ENCODE measurements around the gene RUNDC3A.

Gene RUNDC3A

GRCh38 chr17:44308320-44308818 lies at the start of gene RUNDC3A:
Gene RUNDC3A (plus strand): TSS chr17:44308601. CDS start chr17:44308833, 232 bp downstream.
- peak; percentile 43 to 95 (median 90) for DNase-seq

DNA sequence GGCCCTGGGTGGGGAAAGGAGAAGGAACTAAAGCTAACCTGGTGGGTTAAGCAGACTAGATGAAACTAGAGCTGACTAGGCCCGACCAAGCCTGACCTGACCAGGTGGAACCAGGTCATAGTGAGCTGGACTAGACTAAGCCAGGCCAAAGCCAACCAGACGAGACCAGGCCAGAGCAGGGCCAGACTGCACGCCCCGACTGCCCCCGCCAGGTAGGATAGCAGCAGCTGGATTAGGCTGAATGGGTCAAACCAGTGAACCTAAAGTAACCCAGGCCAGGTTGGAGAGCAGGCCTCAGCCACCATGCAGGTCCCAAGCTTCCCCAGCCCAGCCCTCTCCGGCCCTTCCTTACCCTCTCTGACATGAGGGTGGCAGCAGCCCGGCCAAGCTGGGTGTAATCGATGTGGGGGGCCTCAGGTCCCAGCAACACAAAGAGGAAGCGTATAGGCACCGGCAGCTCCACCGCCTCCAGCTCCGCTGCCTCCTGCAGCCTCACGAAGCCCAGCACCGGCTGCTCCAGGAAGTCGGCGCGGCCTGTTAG lies 49.5 kb upstream of the RUNDC3A start:
- DNase-seq, result no peak

GRCh38 chr17:44260296-44260695 lies 48.1 kb upstream of the RUNDC3A start:
- DNase-seq, result no peak

- DNase-seq, result no peak
These were observed 45.7 kb upstream of the RUNDC3A start for GRCh38 chr17:44262654-44263225.

DNA sequence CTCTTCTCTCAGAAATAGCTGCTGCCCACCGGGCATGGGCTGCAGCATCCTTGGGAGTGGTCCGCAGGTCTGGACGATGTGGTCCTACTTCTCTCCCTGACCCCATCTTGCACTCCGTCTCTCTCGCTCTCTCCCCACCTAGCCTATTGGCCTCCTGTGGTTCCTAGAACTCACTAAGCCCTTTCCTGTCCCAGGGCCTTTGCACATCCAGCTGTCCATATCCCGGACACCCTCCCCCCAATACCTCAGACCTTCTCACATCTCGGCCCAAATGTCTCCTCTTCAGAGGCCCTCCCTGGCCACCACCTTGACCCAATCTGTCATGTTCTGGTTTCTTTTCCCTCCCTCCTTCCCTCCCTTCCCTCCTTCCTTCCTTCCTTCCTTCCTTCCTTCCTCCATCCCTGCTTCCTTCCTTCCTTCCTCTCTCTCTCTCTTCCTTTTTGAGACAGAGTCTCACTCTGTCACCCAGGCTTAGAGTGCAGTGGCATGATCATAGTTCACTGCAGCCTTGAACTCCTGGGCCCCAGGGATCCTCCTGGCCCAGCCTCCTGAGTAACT lies 45.0 kb upstream of the RUNDC3A start:
- DNase-seq, result no peak

GRCh38 chr17:44266402-44267164 lies 41.8 kb upstream of the RUNDC3A start:
- no peak for DNase-seq

GRCh38 chr17:44267165-44267455 lies 41.3 kb upstream of the RUNDC3A start:
- no peak for DNase-seq

- DNase-seq, result no peak
These were observed 40.4 kb upstream of the RUNDC3A start, which contains the start of gene SLC4A1 for GRCh38 chr17:44267818-44268490. Gene SLC4A1 (minus strand): TSS chr17:44268135. CDS start chr17:44262866, 5,269 bp downstream.

- DNase-seq, result no peak
These were observed 39.5 kb upstream of the RUNDC3A start for GRCh38 chr17:44268709-44269534.

DNA sequence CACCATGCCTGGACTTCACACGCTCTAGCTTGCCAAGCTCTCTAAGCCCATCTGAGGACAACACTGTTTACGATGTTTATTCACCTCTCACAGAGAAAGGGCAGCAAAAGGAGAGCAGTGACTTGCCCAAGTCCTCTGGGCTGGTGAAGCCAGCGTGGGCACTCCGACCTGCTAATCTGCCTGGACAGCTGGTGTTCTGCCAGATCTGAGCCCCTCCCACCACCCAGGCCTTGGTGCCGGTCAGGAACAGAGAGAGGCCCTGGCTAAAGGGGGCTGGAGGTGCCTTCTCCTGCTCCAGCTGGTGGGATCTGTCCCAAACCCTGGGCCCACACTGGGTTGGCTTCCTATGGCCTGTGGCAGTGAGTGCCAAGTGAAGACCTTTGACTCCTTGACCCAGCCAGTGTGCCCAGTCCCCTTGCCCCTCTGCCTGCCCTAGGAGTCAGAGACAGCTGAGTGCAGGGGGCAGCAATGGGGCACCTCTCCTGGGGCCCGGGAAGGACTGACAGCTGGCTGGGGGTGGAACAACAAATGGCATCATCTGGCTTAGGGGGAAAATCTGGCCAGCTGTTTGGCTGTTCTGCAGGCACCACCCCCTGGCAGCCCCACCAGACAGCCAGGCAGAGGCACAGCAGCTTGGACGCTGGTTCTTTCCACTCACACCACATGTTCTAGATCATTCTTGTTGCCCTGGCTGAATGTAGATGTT lies 38.7 kb upstream of the RUNDC3A start:
- DNase-seq, result no peak

- no peak for DNase-seq
These were observed 36.0 kb upstream of the RUNDC3A start for GRCh38 chr17:44272321-44272951.

- DNase-seq, result no peak
These were observed 35.4 kb upstream of the RUNDC3A start for GRCh38 chr17:44272954-44273353.

DNA sequence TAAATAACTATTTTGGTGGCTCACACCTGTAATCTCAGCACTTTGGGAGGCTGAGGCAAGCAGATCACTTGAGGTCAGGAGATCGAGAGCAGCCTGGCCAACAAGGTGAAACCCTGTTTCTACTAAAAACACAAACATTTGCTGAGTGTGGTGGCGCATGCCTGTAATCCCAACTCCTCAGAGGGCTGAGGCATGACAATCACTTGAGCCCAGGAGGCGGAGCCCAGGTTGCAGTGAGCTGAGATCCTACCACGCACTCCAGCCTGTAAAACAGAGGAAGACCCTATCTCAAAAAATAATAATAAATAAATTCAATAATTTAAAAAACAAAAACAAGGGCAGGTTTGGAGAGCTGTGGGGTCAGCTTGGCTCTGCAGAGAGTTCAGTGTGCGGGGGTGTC lies 34.8 kb upstream of the RUNDC3A start:
- DNase-seq, result no peak

GRCh38 chr17:44277976-44278375 lies 30.4 kb upstream of the RUNDC3A start:
- DNase-seq, result no peak

- no peak for DNase-seq
These were observed 29.1 kb upstream of the RUNDC3A start for GRCh38 chr17:44279346-44279665.

GRCh38 chr17:44279666-44280391 lies 28.6 kb upstream of the RUNDC3A start:
- DNase-seq, result peak in 10 of 14 donors; percentile 14 to 58 (median 36)

- peak in 1 of 14 donors; percentile 21 for DNase-seq
These were observed 27.9 kb upstream of the RUNDC3A start for GRCh38 chr17:44280392-44280937.

GRCh38 chr17:44281570-44281969 lies 26.8 kb upstream of the RUNDC3A start:
- DNase-seq, result no peak

DNA sequence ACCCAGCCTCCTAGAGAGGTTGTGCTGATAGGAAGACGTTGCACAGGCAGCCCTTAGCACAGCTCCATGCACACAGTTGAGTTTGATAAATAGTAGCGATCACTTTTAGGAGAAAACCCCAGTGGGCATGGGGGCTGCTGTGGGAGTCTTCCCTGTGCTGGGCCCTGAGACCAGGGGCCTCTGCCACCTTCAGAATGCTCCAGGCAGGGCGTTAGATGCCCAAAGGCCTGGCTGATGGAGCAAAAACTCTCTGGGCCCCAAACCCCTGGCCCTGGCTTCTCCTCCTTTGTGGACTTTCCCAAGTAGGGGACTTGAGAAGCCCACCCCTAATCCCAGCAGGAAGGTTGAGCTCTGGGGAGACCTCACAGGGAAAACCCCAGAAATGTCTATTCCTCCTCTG lies 26.1 kb upstream of the RUNDC3A start:
- no peak for DNase-seq

Data from C1 segment of cervical spinal cord (tissue), 14 donors.